Neural cell (in vitro differentiated cells): Measurements from ENCODE around the gene ZNF764.
"Not testable (repeated sequence)": the region's sequence is repeated elsewhere in the genome, so short reads cannot be mapped to it uniquely, and the experiment has no call there.

Experiments used
- EZH2 ChIP-seq: fragments of 200-600, 300-800 bp; shearing (Covaris generic), sonication (generic); IDR thresholded peaks from 2 replicates; pipeline ENCODE4 v1.6.1; 2014; ENCODE audit warnings: antibody characterized with exemption, low read length, borderline replicate concordance, mild to moderate bottlenecking; ENCODE audit not compliant: insufficient read depth, poor library complexity, severe bottlenecking
- RAD21 ChIP-seq: fragments of 450-650 bp; conservative IDR thresholded peaks from 2 replicates; pipeline ENCODE4 v1.6.1; 2014; ENCODE audit warnings: antibody characterized with exemption, mild to moderate bottlenecking, moderate library complexity
- REST ChIP-seq: IDR thresholded peaks from 2 replicates; pipeline ENCODE4 v1.6.1; 2012; ENCODE audit warnings: borderline replicate concordance
- TF ChIP-seq, protein P1 (sequence below): fragments of 450-650 bp; IDR thresholded peaks from 2 replicates; pipeline ENCODE4 v1.5.1; 2014; ENCODE audit warnings: antibody characterized with exemption, mild to moderate bottlenecking, moderate library complexity; ENCODE audit not compliant: poor library complexity, severe bottlenecking

- TF ChIP-seq EZH2, RAD21, REST: not testable (repeated sequence)
- TF ChIP-seq, protein P1, sequence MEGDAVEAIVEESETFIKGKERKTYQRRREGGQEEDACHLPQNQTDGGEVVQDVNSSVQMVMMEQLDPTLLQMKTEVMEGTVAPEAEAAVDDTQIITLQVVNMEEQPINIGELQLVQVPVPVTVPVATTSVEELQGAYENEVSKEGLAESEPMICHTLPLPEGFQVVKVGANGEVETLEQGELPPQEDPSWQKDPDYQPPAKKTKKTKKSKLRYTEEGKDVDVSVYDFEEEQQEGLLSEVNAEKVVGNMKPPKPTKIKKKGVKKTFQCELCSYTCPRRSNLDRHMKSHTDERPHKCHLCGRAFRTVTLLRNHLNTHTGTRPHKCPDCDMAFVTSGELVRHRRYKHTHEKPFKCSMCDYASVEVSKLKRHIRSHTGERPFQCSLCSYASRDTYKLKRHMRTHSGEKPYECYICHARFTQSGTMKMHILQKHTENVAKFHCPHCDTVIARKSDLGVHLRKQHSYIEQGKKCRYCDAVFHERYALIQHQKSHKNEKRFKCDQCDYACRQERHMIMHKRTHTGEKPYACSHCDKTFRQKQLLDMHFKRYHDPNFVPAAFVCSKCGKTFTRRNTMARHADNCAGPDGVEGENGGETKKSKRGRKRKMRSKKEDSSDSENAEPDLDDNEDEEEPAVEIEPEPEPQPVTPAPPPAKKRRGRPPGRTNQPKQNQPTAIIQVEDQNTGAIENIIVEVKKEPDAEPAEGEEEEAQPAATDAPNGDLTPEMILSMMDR = not testable (repeated sequence)
Measured at GRCh38 chr16:30589582-30589981, 31.4 kb upstream of the ZNF764 start.
